Natural killer cell (primary cell): ENCODE data around the gene EMC7. TPM values are rescaled to one million over a fixed set of nuclear protein-coding genes. Genes with fewer than 3 reads are reported as not detected.

Experiments used
- ATAC-seq, 3 donors: fragments of 150-1000 bp in 2 of 3; fragments of 200-7000 bp in 1 of 3; cut with Tn5 transposase; 1 replicate in 1 of 3; 2 replicates in 2 of 3; pipeline ENCODE4 v1.10.0; 2021; ENCODE audit warnings: mild to moderate bottlenecking in 2 of 3, moderate library complexity in 2 of 3
- DNase-seq, 2 donors: peaks; one replicate each; pipeline versions ENCODE4 v3.0.0 to v3.0.0-alpha.2; 2013 to 2021; ENCODE audit warnings: mixed read lengths in 1 of 2
- H3K27ac ChIP-seq: one replicate; pipeline ENCODE4 v1.5.1; 2013; ENCODE audit warnings: mild to moderate bottlenecking, low read length
- H3K27me3 ChIP-seq: one replicate; pipeline ENCODE4 v1.6.1; 2013; ENCODE audit warnings: low read length; ENCODE audit not compliant: control insufficient read depth, insufficient read depth
- H3K36me3 ChIP-seq: one replicate; pipeline ENCODE4 v1.6.1; 2013; ENCODE audit warnings: low read length; ENCODE audit not compliant: control insufficient read depth, insufficient read depth
- H3K4me1 ChIP-seq: one replicate; pipeline ENCODE4 v1.6.1; 2013; ENCODE audit warnings: low read length; ENCODE audit not compliant: control insufficient read depth, insufficient read depth
- H3K4me3 ChIP-seq: one replicate; pipeline ENCODE4 v1.5.1; 2013; ENCODE audit warnings: low read length
- H3K9me3 ChIP-seq: one replicate; pipeline ENCODE4 v1.6.1; 2013; ENCODE audit warnings: low read length; ENCODE audit not compliant: control insufficient read depth, insufficient read depth
- H3K27ac Mint-ChIP-seq, 2 donors: one replicate each; pipeline ENCODE4 v1.8.0; 2022; ENCODE audit warnings: mild to moderate bottlenecking in 2 of 2, mixed read lengths in 2 of 2, moderate library complexity in 1 of 2
- H3K27me3 Mint-ChIP-seq, 2 donors: one replicate each; pipeline ENCODE4 v1.8.0; 2022; ENCODE audit warnings: low read depth in 2 of 2, mixed read lengths in 2 of 2
- H3K36me3 Mint-ChIP-seq: one replicate; pipeline ENCODE4 v1.8.0; 2022; ENCODE audit warnings: mixed read lengths
- H3K4me1 Mint-ChIP-seq, 2 donors: one replicate each; pipeline ENCODE4 v1.8.0; 2022; ENCODE audit warnings: mixed read lengths in 2 of 2
- H3K4me3 Mint-ChIP-seq: one replicate; pipeline ENCODE4 v1.8.0; 2022; ENCODE audit warnings: mild to moderate bottlenecking, moderate library complexity, mixed read lengths
- H3K9me3 Mint-ChIP-seq, 2 donors: one replicate each; pipeline ENCODE4 v1.8.0; 2022; ENCODE audit warnings: mixed read lengths in 2 of 2
- WGBS: methylation state at CpG from one replicate; pipeline ENCODE4 v1.1.7; 2013; ENCODE audit warnings: missing lambda C conversion rate; ENCODE audit not compliant: insufficient coverage; 5-methylcytosine and 5-hydroxymethylcytosine counted together
- intact Hi-C: fragments of 100-400 bp; cut with micrococcal nuclease; formaldehyde crosslinking; loops from one replicate; pipeline ENCODE4 v1.14.2; 2022
- total RNA-seq, 4 donors: library from RNA; stranded (reverse); fragments of 120-200 nt in 1 of 4; gene quantifications; one replicate each; pipeline versions ENCODE4 v1.2.3 to v1.2.4, GENCODE V29; 2013 to 2022
- TF ChIP-seq, protein P1 (sequence below): fragments of 200-600 bp; IDR thresholded peaks from one replicate; pipeline ENCODE4 v1.8.0; 2022; ENCODE audit warnings: antibody characterized with exemption

Gene EMC7
- 10 to 100 TPM; 55.9 to 60.8 (median 59.6) TPM for total RNA-seq
- total RNA-seq (2013) = 27.7 TPM

DNA sequence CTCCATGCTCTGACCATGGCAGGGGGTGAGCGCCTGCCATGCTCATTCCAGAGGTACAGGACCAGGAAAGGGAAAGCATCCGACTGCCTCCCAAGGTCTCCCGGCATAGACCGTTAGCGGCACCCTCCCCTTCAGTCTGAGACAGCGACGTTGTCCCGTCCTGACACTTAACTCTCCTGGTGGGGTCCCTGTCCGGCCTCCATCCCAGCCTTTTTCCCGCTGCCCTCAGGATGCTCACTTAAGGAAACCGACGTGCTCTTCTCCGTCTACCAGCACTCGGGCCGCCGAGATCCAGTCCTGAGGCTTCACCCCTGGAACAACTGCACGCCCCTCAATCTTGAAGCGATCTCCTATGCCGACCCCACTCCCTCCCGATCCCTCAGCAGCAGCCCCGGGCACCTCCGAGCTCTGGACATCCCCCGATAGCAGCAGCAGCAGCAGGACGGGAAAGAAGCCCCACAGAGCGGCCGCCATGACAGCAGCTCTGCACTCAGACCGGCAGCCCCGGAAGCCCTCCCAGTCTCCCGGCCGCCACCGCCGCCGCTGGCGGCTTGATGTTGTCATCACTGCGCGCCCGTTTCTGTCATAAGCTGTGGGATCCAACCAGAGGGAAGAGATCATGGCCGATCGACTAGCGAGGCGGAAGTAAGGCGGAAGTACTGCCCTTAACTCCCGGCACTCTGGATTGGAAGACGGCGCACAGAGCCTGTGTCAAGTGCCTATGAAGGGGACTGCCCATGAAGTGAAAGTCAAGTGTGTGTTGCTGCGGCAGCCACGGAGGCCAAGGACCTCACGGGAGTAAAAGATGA is at the start of gene EMC7, which contains the start of gene PGBD4:
TSS of gene EMC7 (minus strand) at position 497 of the 809 bp plus-strand sequence. CDS start at position 474, 23 bp downstream.
TSS of gene PGBD4 (plus strand) at position 718 of the 809 bp plus-strand sequence. CDS start 449 bp downstream, outside the sequence.
- DNase-seq (peak; percentile 99), ATAC-seq (peak; percentile 95 to 99 (median 98))
- Histone ChIP-seq H3K27me3 (no peaks in the 10 kb centered on the region), H3K4me1 (peaks cover 4% of the 10 kb centered on the region), H3K4me3 (peak within 1 kb of the TSS; percentile 91), H3K27ac (peak within 1 kb of the TSS; percentile 96), H3K9me3 (no peaks in the 10 kb centered on the region), H3K36me3 (no peaks in the 10 kb centered on the region)
- no peaks in the 10 kb centered on the region for H3K27me3 Mint-ChIP-seq
- under 1% methylated on average over 48 of the region's 48 CpGs for WGBS
- intact Hi-C loops = loop anchor here (1.0 to 5.0 kb wide), 4 partner anchors 63 to 265 kb away; partner anchors contain the start of genes AVEN, EMC4, LPCAT4 and SLC12A6
- H3K27ac Mint-ChIP-seq = peak within 1 kb of the TSS; percentile 99 to 100
- H3K9me3 Mint-ChIP-seq = no peaks in the 10 kb centered on the region
- no peaks in the 10 kb centered on the region for H3K36me3 Mint-ChIP-seq
- TF ChIP-seq, protein P1, sequence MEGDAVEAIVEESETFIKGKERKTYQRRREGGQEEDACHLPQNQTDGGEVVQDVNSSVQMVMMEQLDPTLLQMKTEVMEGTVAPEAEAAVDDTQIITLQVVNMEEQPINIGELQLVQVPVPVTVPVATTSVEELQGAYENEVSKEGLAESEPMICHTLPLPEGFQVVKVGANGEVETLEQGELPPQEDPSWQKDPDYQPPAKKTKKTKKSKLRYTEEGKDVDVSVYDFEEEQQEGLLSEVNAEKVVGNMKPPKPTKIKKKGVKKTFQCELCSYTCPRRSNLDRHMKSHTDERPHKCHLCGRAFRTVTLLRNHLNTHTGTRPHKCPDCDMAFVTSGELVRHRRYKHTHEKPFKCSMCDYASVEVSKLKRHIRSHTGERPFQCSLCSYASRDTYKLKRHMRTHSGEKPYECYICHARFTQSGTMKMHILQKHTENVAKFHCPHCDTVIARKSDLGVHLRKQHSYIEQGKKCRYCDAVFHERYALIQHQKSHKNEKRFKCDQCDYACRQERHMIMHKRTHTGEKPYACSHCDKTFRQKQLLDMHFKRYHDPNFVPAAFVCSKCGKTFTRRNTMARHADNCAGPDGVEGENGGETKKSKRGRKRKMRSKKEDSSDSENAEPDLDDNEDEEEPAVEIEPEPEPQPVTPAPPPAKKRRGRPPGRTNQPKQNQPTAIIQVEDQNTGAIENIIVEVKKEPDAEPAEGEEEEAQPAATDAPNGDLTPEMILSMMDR = no peak
- peak within 1 kb of the TSS; percentile 96 for H3K4me3 Mint-ChIP-seq
- peaks cover 35% of the 10 kb centered on the region in 2 donors for H3K4me1 Mint-ChIP-seq

DNA sequence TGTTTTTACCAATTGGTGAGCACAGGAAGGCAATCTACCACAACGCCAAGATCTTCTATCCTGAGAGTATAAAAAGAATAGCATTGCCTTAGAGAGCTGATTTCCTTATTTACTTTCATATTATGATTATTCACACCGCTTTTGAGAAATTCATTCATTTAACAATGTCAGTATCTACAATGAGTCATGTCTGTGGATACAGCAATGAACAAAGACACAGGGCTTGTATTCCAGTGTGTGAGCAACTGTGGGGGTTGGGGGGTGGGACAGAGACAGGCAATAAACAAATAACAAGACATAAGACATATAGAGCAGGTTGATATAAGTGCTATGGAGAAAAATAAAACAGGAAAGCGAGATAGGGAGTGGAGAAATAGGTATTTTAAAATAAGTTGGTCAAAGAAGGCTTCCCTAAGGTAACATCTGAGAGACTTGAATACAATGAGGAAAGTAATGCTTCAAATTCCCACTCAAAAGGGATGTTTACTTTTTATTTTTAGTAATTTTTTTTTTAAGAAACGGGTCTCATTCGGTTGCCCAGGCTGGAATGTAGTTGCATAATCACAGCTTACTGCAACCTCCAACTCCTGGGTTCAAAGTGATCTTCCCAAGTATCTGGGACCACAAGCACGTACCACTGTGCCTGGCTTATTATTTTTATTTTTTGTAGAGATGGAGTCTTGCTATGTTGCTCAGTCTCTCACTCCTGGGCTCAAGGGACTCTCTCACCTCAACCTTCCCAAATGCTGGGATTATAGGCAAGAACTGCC is 45.9 kb upstream of the EMC7 start:
- WGBS = 62% methylated on average over 3 of the region's 6 CpGs
- Mint-ChIP-seq H3K27ac (no peak overlapping the region), H3K9me3 (no peaks in the 10 kb centered on the region), H3K27me3 (no peaks in the 10 kb centered on the region), H3K4me1 (no peaks in the 10 kb centered on the region), H3K36me3 (peaks cover 6% of the 10 kb centered on the region), H3K4me3 (no peak overlapping the region)
- H3K27ac ChIP-seq = no peak overlapping the region
- no peak overlapping the region for H3K4me3 ChIP-seq
- H3K27me3 ChIP-seq = no peaks in the 10 kb centered on the region
- peaks cover 20% of the 10 kb centered on the region for H3K36me3 ChIP-seq
- intact Hi-C loops = no loop called here
- TF ChIP-seq, protein P1 = no peak
- H3K9me3 ChIP-seq = no peaks in the 10 kb centered on the region
- DNase-seq (no peak), ATAC-seq (no peak)
- no peaks in the 10 kb centered on the region for H3K4me1 ChIP-seq

DNA sequence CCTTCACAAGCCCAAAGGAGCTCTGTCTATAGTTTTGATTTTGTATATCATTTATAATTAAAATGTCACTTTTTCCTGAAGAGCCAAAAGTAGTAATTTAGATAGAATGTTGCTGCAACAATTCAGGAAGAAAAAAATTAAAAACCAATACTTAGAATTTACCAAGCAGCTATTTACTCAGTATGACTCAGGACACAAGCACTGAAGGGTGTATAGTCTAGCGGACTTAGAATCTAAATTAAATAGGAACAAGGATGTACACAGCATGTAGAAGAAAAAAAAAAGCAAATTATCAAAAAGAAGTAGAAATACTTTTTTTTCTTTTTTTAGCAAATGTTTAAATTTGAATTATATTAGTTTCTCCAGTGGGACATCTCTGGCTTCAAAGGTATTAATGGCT is 31.8 kb upstream of the EMC7 start:
- Histone ChIP-seq H3K4me3 (no peak overlapping the region), H3K9me3 (no peaks in the 10 kb centered on the region), H3K27ac (no peak overlapping the region), H3K27me3 (no peaks in the 10 kb centered on the region), H3K4me1 (no peaks in the 10 kb centered on the region), H3K36me3 (no peaks in the 10 kb centered on the region)
- no peaks in the 10 kb centered on the region for H3K36me3 Mint-ChIP-seq
- TF ChIP-seq, protein P1 = no peak
- no peaks in the 10 kb centered on the region for H3K9me3 Mint-ChIP-seq
- DNase-seq (no peak), ATAC-seq (no peak)
- no peak overlapping the region for H3K4me3 Mint-ChIP-seq
- intact Hi-C loops = no loop called here
- H3K4me1 Mint-ChIP-seq = no peaks in the 10 kb centered on the region
- WGBS = no CpG with 5 or more reads among the region's 1 CpG
- no peak overlapping the region for H3K27ac Mint-ChIP-seq
- no peaks in the 10 kb centered on the region for H3K27me3 Mint-ChIP-seq
